Neutrophil (primary cell): Measurements from ENCODE around the gene MAP4.
"Not testable (repeated sequence)": the region's sequence is repeated elsewhere in the genome, so short reads cannot be mapped to it uniquely, and the experiment has no call there.

Experiments used
- H3K27ac ChIP-seq: fragments of 200-600 bp; sonication (generic); 2 replicates; pipeline ENCODE4 v1.5.1; 2016; ENCODE audit warnings: mild to moderate bottlenecking, moderate library complexity
- H3K27me3 ChIP-seq: fragments of 200-600 bp; sonication (generic); 2 replicates; pipeline ENCODE4 v1.6.0; 2016; ENCODE audit warnings: mild to moderate bottlenecking
- H3K36me3 ChIP-seq: fragments of 200-600 bp; sonication (generic); 2 replicates; pipeline ENCODE4 v1.5.1; 2017
- H3K4me1 ChIP-seq, 2 experiments: fragments of 200-600 bp in 1 of 2; sonication (generic) in 1 of 2; 1 replicate in 1 of 2; 2 replicates in 1 of 2; pipeline versions ENCODE4 v1.5.1 to v1.6.1; 2013 to 2016; ENCODE audit warnings: low read depth in 1 of 2, low read length in 1 of 2, mild to moderate bottlenecking in 1 of 2, moderate library complexity in 1 of 2; ENCODE audit not compliant: control insufficient read depth in 1 of 2, insufficient read depth in 1 of 2
- H3K4me3 ChIP-seq, 2 experiments: fragments of 200-600 bp in 1 of 2; sonication (generic) in 1 of 2; 1 replicate in 1 of 2; 2 replicates in 1 of 2; pipeline ENCODE4 v1.5.1; 2013 to 2016; ENCODE audit warnings: low read depth in 1 of 2, low read length in 1 of 2, mild to moderate bottlenecking in 1 of 2, moderate library complexity in 1 of 2
- H3K9me3 ChIP-seq: fragments of 200-600 bp; sonication (generic); 2 replicates; pipeline ENCODE4 v1.5.1; 2016
- CTCF ChIP-seq: fragments of 200-600 bp; sonication (generic); IDR thresholded peaks from 2 replicates; pipeline ENCODE4 v1.5.1; 2016; ENCODE audit warnings: antibody characterized with exemption

Gene MAP4

GRCh38 chr3:47846880-47847248, 169.4 kb downstream of the MAP4 start:
- Histone ChIP-seq H3K4me3 (no peak overlapping the region), H3K36me3 (peaks cover 97% of the 10 kb centered on the region), H3K27ac (no peak overlapping the region), H3K9me3 (no peaks in the 10 kb centered on the region), H3K27me3 (no peaks in the 10 kb centered on the region), H3K4me1 (peaks cover 0 to 8% of the 10 kb centered on the region in 2 experiments)
- no peak for TF ChIP-seq CTCF

- peaks cover 99% of the 10 kb centered on the region for H3K36me3 ChIP-seq
- no peak overlapping the region for H3K27ac ChIP-seq
- no peak for TF ChIP-seq CTCF
These were observed 169.9 kb downstream of the MAP4 start for GRCh38 chr3:47846186-47846879.

GRCh38 chr3:47841786-47842349, 174.3 kb downstream of the MAP4 start:
- no peaks in the 10 kb centered on the region for H3K4me1 ChIP-seq
- H3K9me3 ChIP-seq = no peaks in the 10 kb centered on the region
- H3K27me3 ChIP-seq = no peaks in the 10 kb centered on the region
- H3K27ac ChIP-seq = no peak overlapping the region
- TF ChIP-seq CTCF = no peak
- H3K36me3 ChIP-seq = peaks cover 93% of the 10 kb centered on the region
- no peak overlapping the region for H3K4me3 ChIP-seq

More at GRCh38 chr3:47846186-47846879, 169.9 kb downstream of the MAP4 start:
- no peaks in the 10 kb centered on the region for H3K9me3 ChIP-seq
- H3K4me3 ChIP-seq = no peak overlapping the region
- H3K4me1 ChIP-seq = peaks cover 0 to 7% of the 10 kb centered on the region in 2 experiments
- H3K27me3 ChIP-seq = no peaks in the 10 kb centered on the region

GRCh38 chr3:47838503-47838902, 177.7 kb downstream of the MAP4 start:
- Histone ChIP-seq H3K27me3 (no peaks in the 10 kb centered on the region), H3K4me3 (no peak overlapping the region), H3K27ac (no peak overlapping the region), H3K36me3 (peaks cover 83% of the 10 kb centered on the region), H3K9me3 (no peaks in the 10 kb centered on the region), H3K4me1 (no peaks in the 10 kb centered on the region)
- no peak for TF ChIP-seq CTCF

GRCh38 chr3:47836986-47837385, 179.2 kb downstream of the MAP4 start:
- Histone ChIP-seq H3K4me1 (no peaks in the 10 kb centered on the region), H3K27ac (no peak overlapping the region), H3K27me3 (no peaks in the 10 kb centered on the region), H3K36me3 (peaks cover 79% of the 10 kb centered on the region), H3K4me3 (no peak overlapping the region), H3K9me3 (no peaks in the 10 kb centered on the region)
- TF ChIP-seq CTCF = no peak

DNA sequence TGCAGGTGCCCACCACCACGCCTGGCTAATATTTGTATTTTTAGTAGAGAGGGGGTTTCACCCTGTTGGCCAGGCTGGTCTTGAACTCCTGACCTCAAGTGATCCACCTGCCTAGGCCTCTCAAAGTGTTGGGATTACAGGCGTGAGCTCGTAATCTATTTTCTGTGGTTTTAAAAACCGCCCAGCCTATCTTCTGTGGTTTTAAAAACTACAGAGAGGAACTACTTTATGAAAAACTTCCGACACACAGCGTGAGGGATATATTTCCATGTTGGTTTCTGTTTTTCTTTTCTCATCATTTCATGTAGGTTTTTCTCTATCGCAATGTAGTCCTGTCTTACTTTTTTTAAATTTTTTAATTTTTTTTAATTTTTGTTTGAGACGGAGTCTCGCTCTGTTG, 186.7 kb downstream of the MAP4 start:
- Histone ChIP-seq H3K36me3 (peaks cover 48% of the 10 kb centered on the region), H3K4me1 (peaks cover 10 to 15% of the 10 kb centered on the region in 2 experiments)
- H3K27me3 ChIP-seq, H3K9me3 ChIP-seq, H3K4me3 ChIP-seq, H3K27ac ChIP-seq: not testable (repeated sequence)
